Panc1 (cell line): ENCODE measurements around the gene FMN2. TPM values are rescaled to one million over a fixed set of nuclear protein-coding genes. Genes with fewer than 3 reads are reported as not detected.

ENCODE experiments used
- ATAC-seq: fragments of 200-7000 bp; cut with Tn5 transposase; 2 replicates; pipeline ENCODE4 v1.9.1; 2020; ENCODE audit warnings: mild to moderate bottlenecking, moderate library complexity
- BruUV-seq: library from RNA; stranded (reverse); fragments of 400-500 nt; replicated peaks from 2 replicates; lab custom pipeline; 2021; lab: Mats Ljungman, UMichigan
- CTCF ChIA-PET: fragments of 300-600 bp; sonication (Branson Sonifier 250); formaldehyde crosslinking; loops from one replicate; lab custom pipeline; 2022; ENCODE audit warnings: antibody characterized with exemption; lab: Charles Lee
- POLR2A ChIA-PET: fragments of 300-600 bp; sonication (Branson Sonifier 250); formaldehyde crosslinking; loops from one replicate; lab custom pipeline; 2022; ENCODE audit warnings: antibody characterized with exemption; lab: Charles Lee
- DNase-seq: peaks from one replicate; pipeline ENCODE4 v3.0.0-alpha.2; 2010; ENCODE audit warnings: low read depth, low spot score
- H3K27ac ChIP-seq: 2 replicates; pipeline ENCODE4 v1.5.1; 2011; ENCODE audit warnings: mild to moderate bottlenecking, low read length, inconsistent platforms
- H3K27me3 ChIP-seq: fragments of 200-500 bp; sonication (Bioruptor generic); 2 replicates; pipeline ENCODE4 v1.6.0; 2014; ENCODE audit warnings: low read length, inconsistent platforms; ENCODE audit not compliant: control insufficient read depth, insufficient read depth
- H3K36me3 ChIP-seq: fragments of 200-500 bp; sonication (Bioruptor generic); 2 replicates; pipeline ENCODE4 v1.5.1; 2014; ENCODE audit warnings: inconsistent platforms, mild to moderate bottlenecking, low read length, moderate library complexity; ENCODE audit not compliant: control insufficient read depth, insufficient read depth
- H3K4me1 ChIP-seq: 2 replicates; pipeline ENCODE4 v1.5.1; 2011; ENCODE audit warnings: inconsistent platforms, mild to moderate bottlenecking, low read length, moderate library complexity; ENCODE audit not compliant: control insufficient read depth, insufficient read depth
- H3K4me3 ChIP-seq, 2 experiments: 2 replicates each; pipeline ENCODE4 v1.5.1; 2011 to 2012; ENCODE audit warnings: low read depth in 2 of 2, low read length in 2 of 2, mild to moderate bottlenecking in 2 of 2, inconsistent platforms in 1 of 2, moderate library complexity in 1 of 2
- H3K9me3 ChIP-seq: fragments of 200-500 bp; sonication (Bioruptor generic); 2 replicates; pipeline ENCODE4 v1.5.1; 2014; ENCODE audit warnings: low read depth, mild to moderate bottlenecking, inconsistent platforms, low read length, moderate library complexity; ENCODE audit not compliant: control insufficient read depth, insufficient read depth
- POLR2AphosphoS5 ChIP-seq: IDR thresholded peaks from 2 replicates; pipeline ENCODE4 v1.6.1; 2012; ENCODE audit warnings: mild to moderate bottlenecking, low read depth, low read length, moderate library complexity
- REST ChIP-seq, 2 experiments: IDR thresholded peaks; 2 replicates each; pipeline ENCODE4 v1.6.1; 2011 to 2012; ENCODE audit warnings: low read depth in 2 of 2, control low read depth in 1 of 2, low read length in 1 of 2, mild to moderate bottlenecking in 1 of 2, moderate library complexity in 1 of 2; ENCODE audit not compliant: insufficient read depth in 1 of 2
- SIN3A ChIP-seq: IDR thresholded peaks from 2 replicates; pipeline ENCODE4 v1.6.1; 2012; ENCODE audit warnings: low read depth, mild to moderate bottlenecking, low read length, moderate library complexity, borderline replicate concordance; ENCODE audit not compliant: insufficient read depth
- TCF7L2 ChIP-seq: IDR thresholded peaks from 2 replicates; pipeline ENCODE4 v1.6.1; 2011; ENCODE audit warnings: mild to moderate bottlenecking, low read depth, low read length, inconsistent platforms
- in situ Hi-C: cut with HindIII; loops from 2 replicates; pipeline ENCODE4 v1.10.0; 2016; ENCODE audit warnings: low sequenced_read_pairs, low pct_unique_long_range_greater_than_20kb
- intact Hi-C: fragments of 100-400 bp; cut with micrococcal nuclease; formaldehyde crosslinking; loops from one replicate; pipeline ENCODE4 v1.10.0; 2022; ENCODE audit not compliant: unreplicated experiment
- total RNA-seq: library from RNA; stranded (reverse); gene quantifications from one replicate; pipeline ENCODE4 v1.2.1, GENCODE V29; 2021; ENCODE audit not compliant: unreplicated experiment
- TF ChIP-seq, protein P1 (sequence below): fragments of 450-650 bp; IDR thresholded peaks from 2 replicates; pipeline ENCODE4 v1.5.1; 2017; ENCODE audit warnings: mild to moderate bottlenecking

Gene FMN2
- total RNA-seq, 1 experiment from 2014 or later = 1.9 TPM

GRCh38 chr1:240466509-240466908, 374.8 kb downstream of the FMN2 start:
- ChIA-PET POLR2A (no interaction called here), CTCF (no interaction called here)
- in situ Hi-C loops = no loop called here
- Histone ChIP-seq H3K4me1 (no peaks in the 10 kb centered on the region), H3K27ac (no peak overlapping the region), H3K27me3 (no peaks in the 10 kb centered on the region), H3K4me3 (no peak overlapping the region), H3K36me3 (no peaks in the 10 kb centered on the region), H3K9me3 (no peaks in the 10 kb centered on the region)
- DNase-seq = no peak
- TF ChIP-seq, protein P1, sequence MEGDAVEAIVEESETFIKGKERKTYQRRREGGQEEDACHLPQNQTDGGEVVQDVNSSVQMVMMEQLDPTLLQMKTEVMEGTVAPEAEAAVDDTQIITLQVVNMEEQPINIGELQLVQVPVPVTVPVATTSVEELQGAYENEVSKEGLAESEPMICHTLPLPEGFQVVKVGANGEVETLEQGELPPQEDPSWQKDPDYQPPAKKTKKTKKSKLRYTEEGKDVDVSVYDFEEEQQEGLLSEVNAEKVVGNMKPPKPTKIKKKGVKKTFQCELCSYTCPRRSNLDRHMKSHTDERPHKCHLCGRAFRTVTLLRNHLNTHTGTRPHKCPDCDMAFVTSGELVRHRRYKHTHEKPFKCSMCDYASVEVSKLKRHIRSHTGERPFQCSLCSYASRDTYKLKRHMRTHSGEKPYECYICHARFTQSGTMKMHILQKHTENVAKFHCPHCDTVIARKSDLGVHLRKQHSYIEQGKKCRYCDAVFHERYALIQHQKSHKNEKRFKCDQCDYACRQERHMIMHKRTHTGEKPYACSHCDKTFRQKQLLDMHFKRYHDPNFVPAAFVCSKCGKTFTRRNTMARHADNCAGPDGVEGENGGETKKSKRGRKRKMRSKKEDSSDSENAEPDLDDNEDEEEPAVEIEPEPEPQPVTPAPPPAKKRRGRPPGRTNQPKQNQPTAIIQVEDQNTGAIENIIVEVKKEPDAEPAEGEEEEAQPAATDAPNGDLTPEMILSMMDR = no peak
- TF ChIP-seq SIN3A (no peak), REST (IDR thresholded peaks at IDR 0.05; ENCODE audit: insufficient read depth in 1 of 2, low read depth in 2 of 2, low read length in 1 of 2) (no peak), POLR2AphosphoS5 (no peak), TCF7L2 (no peak)
- ATAC-seq = no peak
- BruUV-seq = no TSS peak
- intact Hi-C loops = no loop called here

DNA sequence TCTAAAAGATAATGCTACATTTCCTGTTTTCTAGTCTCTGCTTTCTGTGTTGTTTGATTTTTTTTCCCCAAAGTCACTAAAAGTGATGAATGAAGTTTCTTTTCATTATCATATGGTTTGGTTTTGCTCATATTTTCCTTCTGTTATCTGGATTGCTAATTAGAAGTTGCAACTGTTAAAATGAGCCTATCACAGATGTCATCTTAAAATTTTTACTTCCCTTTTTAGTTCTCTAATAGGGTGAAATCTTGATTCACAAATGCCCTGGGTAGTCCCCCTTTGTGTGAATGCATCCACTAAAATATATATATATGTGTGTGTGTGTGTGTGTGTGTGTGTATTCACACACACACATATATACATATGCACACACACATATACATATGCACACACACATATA, 376.2 kb downstream of the FMN2 start:
- TF ChIP-seq, protein P1 = no peak
- no peak for TF ChIP-seq REST (IDR thresholded peaks at IDR 0.05; ENCODE audit: insufficient read depth in 1 of 2, low read depth in 2 of 2, low read length in 1 of 2)
- no peak for TF ChIP-seq SIN3A
- TF ChIP-seq TCF7L2 = no peak
- CTCF ChIA-PET = no interaction called here
- POLR2A ChIA-PET = no interaction called here
- ATAC-seq (no peak), DNase-seq (no peak)
- no peaks in the 10 kb centered on the region for H3K9me3 ChIP-seq
- no peak overlapping the region for H3K4me3 ChIP-seq
- no TSS peak for BruUV-seq
- in situ Hi-C loops (no loop called here), intact Hi-C loops (no loop called here)
- no peaks in the 10 kb centered on the region for H3K4me1 ChIP-seq
- H3K27ac ChIP-seq = no peak overlapping the region
- no peaks in the 10 kb centered on the region for H3K27me3 ChIP-seq
- H3K36me3 ChIP-seq = no peaks in the 10 kb centered on the region
